ENCODE data around the gene SDE2. TPM values are rescaled to one million over a fixed set of nuclear protein-coding genes. Genes with fewer than 3 reads are reported as not detected.
A peak's percentile ranks its signal among the peaks of the same experiment; 100 is the strongest.

SDE2 gene
- total RNA-seq = 72.5 TPM

GRCh38 chr1:225999227-225999911 lies at the start of gene SDE2:
Gene SDE2, minus strand, starts transcription at chr1:225999343. Its CDS starts 31 bp downstream, at chr1:225999312.
- H3K9me3 ChIP-seq (ENCODE audit: low read depth, low read length) = no peaks in the 10 kb centered on the region
- H3K27me3 ChIP-seq (ENCODE audit: insufficient read depth, low read length) = no peaks in the 10 kb centered on the region
- H3K4me3 ChIP-seq (ENCODE audit: low read length) = peak within 1 kb of the TSS; percentile 86
- H3K4me1 ChIP-seq (ENCODE audit: insufficient read depth, low read length) = peaks cover 68% of the 10 kb centered on the region

DNA sequence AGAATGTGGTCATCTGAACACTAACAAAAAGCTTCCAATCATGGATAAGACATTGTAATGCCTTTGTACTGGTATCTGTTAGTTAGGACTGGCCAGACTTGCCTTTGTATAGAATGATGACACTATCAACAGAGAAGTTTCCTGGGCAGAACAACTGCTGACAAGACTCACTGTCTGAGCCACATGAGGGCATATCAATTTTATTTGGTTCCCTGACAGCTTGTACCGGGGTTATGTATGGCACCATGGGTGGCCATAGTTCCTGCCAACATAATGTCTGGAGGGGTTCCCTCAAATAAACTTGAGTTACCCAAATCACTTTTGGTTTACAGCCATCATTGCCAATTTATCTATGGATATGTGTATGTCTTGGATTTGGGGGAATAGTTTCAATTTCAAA lies 49.7 kb upstream of the SDE2 start:
- Histone ChIP-seq H3K4me3 (ENCODE audit: low read length) (no peak overlapping the region), H3K4me1 (ENCODE audit: insufficient read depth, low read length) (peaks cover 35% of the 10 kb centered on the region), H3K9me3 (ENCODE audit: low read depth, low read length) (no peaks in the 10 kb centered on the region), H3K27me3 (ENCODE audit: insufficient read depth, low read length) (no peaks in the 10 kb centered on the region)

DNA sequence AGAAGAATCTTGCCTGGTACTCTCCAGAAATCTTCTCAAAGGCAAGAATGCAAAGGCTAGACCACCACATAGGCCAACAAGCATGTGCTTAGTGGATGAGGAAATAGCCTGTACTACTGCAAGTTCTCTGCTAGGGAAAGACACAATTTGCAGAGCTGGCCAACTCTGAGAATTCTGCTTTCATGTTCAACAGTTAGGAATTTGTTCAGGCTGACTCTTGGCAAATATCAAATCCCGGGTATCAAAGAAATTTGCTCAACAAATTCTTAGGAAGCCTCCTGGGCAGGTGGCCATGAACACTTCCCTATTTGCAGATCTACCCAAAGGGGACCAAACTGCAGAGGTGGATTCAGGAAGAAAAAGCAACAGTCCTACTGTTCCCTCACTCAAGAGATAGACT lies 48.4 kb upstream of the SDE2 start:
- peaks cover 49% of the 10 kb centered on the region for H3K4me1 ChIP-seq (ENCODE audit: insufficient read depth, low read length)
- H3K27me3 ChIP-seq (ENCODE audit: insufficient read depth, low read length) = no peaks in the 10 kb centered on the region
- H3K9me3 ChIP-seq (ENCODE audit: low read depth, low read length) = no peaks in the 10 kb centered on the region
- H3K4me3 ChIP-seq (ENCODE audit: low read length) = no peak overlapping the region

GRCh38 chr1:226046240-226046639 lies 47.1 kb upstream of the SDE2 start:
- Histone ChIP-seq H3K4me3 (ENCODE audit: low read length) (no peak overlapping the region), H3K9me3 (ENCODE audit: low read depth, low read length) (no peaks in the 10 kb centered on the region), H3K4me1 (ENCODE audit: insufficient read depth, low read length) (peaks cover 52% of the 10 kb centered on the region), H3K27me3 (ENCODE audit: insufficient read depth, low read length) (no peaks in the 10 kb centered on the region)

DNA sequence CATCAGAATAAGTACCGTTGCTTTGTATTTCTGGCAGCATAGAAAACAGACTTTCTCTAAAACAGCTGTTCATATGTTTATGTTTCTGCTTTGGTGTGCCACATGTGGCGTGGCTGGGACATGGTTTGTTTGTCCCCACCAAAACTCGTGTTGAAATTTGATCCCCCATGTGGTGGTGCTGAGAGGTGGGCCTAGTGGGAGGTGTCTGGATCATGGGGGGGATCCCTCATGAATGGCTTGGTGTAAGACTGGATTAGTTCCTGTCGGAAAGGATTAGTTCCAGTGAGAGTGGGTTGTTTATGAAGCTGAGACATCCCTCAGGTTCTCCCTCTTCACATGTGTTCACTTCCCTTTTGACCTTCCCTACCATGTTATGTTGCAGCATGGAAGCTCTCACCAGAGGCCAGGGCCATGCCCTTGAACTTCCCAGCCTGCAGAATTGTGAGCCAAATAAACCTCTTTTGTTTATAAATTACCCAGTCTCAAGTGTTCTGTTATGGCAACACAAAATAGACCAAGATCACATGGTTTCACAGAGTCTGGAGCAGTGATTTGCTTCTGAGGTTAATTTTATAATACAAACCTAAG lies 45.5 kb upstream of the SDE2 start:
- Histone ChIP-seq H3K4me3 (ENCODE audit: low read length) (no peak overlapping the region), H3K9me3 (ENCODE audit: low read depth, low read length) (no peaks in the 10 kb centered on the region), H3K27me3 (ENCODE audit: insufficient read depth, low read length) (no peaks in the 10 kb centered on the region), H3K4me1 (ENCODE audit: insufficient read depth, low read length) (peaks cover 53% of the 10 kb centered on the region)

DNA sequence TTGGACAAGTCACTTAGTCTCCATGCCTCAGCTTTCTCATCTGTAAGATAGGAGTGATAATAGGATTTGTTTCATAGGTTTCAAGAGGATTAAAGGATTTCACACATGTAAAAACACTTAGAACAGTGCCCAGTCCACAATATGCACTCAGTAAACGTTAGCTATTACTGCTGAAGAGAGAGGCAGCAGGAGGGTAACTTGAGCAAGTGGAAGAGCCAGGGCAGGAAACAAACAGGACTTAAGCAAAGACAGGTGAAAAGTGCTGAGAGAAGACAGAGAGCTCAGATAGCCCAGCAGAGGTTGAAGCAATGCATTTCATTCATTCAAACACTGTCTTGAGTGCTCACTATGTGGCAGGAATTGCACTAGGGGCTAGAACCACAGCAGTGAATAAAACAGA lies 42.3 kb upstream of the SDE2 start:
- H3K4me1 ChIP-seq (ENCODE audit: insufficient read depth, low read length) = peaks cover 48% of the 10 kb centered on the region

GRCh38 chr1:226038661-226039060 lies 39.5 kb upstream of the SDE2 start:
- no peak overlapping the region for H3K4me3 ChIP-seq (ENCODE audit: low read length)
- H3K4me1 ChIP-seq (ENCODE audit: insufficient read depth, low read length) = peaks cover 59% of the 10 kb centered on the region
- H3K27me3 ChIP-seq (ENCODE audit: insufficient read depth, low read length) = no peaks in the 10 kb centered on the region

More for the DNA sequence above, 42.3 kb upstream of the SDE2 start:
- Histone ChIP-seq H3K27me3 (ENCODE audit: insufficient read depth, low read length) (no peaks in the 10 kb centered on the region), H3K9me3 (ENCODE audit: low read depth, low read length) (no peaks in the 10 kb centered on the region), H3K4me3 (ENCODE audit: low read length) (no peak overlapping the region)

DNA sequence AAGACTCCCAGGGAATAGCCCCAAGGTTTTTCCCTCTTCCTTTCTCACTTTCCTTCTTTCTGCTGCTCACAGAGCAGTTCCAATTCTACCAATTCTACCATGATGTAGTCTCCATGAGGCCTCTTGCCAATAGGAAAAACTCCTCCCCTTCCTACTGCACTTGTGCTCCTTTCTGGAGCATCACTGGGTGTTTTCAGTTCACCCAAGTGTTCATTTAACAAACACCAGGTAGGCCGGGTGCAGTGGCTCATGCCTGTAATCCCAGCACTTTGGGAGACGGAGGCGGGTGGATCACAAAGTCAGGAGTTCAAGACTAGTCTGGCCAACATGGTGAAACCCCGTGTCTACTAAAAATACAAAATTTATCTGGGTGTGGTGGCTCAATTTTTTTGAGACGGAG lies 36.8 kb upstream of the SDE2 start:
- Histone ChIP-seq H3K27me3 (ENCODE audit: insufficient read depth, low read length) (no peaks in the 10 kb centered on the region), H3K4me3 (ENCODE audit: low read length) (no peak overlapping the region), H3K4me1 (ENCODE audit: insufficient read depth, low read length) (peaks cover 56% of the 10 kb centered on the region), H3K9me3 (ENCODE audit: low read depth, low read length) (no peaks in the 10 kb centered on the region)

More at GRCh38 chr1:226038661-226039060, 39.5 kb upstream of the SDE2 start:
- H3K9me3 ChIP-seq (ENCODE audit: low read depth, low read length) = no peaks in the 10 kb centered on the region

DNA sequence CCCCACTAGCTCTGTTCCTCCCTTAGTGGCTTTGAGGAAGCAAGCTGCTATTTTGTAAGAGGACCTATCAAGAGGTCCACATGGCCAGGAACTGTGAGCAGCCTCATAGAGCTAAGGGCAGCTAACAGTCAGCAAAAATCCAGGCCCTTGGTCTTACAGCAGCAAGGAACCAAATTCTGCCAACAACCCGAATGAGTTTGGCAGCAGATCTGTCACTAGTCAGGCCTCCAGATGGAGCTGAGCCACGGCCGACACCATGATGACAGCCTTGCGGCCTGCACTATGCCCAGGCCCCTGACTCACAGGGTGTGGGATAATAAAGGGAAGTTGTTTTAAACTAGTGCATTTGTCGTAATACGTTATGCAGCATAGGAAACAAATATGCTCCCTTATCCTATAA lies 35.3 kb upstream of the SDE2 start:
- peaks cover 64% of the 10 kb centered on the region for H3K4me1 ChIP-seq (ENCODE audit: insufficient read depth, low read length)
- H3K9me3 ChIP-seq (ENCODE audit: low read depth, low read length) = no peaks in the 10 kb centered on the region
- H3K4me3 ChIP-seq (ENCODE audit: low read length) = no peak overlapping the region
- no peaks in the 10 kb centered on the region for H3K27me3 ChIP-seq (ENCODE audit: insufficient read depth, low read length)

DNA sequence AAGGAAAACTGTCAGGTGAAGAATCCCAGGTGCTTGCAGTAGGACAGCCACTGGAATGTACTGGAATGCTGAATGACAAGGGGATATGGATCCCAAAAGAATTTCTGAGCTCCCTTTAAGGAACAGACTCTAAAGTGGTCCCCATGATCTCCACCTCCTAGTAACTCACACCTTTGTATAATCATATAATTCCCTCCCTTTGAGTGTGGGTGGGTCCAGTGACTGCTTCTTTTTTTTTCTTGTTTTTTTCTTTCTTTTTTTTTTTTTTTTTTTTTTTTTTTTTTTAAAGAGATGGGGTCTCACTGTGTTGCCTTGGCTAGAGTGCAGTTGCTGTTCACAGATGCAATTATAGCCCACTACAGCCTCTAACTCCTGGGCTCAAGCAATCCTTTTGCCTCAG lies 34.8 kb upstream of the SDE2 start:
- Histone ChIP-seq H3K4me3 (ENCODE audit: low read length) (no peak overlapping the region), H3K27me3 (ENCODE audit: insufficient read depth, low read length) (no peaks in the 10 kb centered on the region), H3K4me1 (ENCODE audit: insufficient read depth, low read length) (peaks cover 69% of the 10 kb centered on the region), H3K9me3 (ENCODE audit: low read depth, low read length) (no peaks in the 10 kb centered on the region)

GRCh38 chr1:226033582-226033981 lies 34.4 kb upstream of the SDE2 start:
- H3K27me3 ChIP-seq (ENCODE audit: insufficient read depth, low read length) = no peaks in the 10 kb centered on the region
- no peak overlapping the region for H3K4me3 ChIP-seq (ENCODE audit: low read length)
- no peaks in the 10 kb centered on the region for H3K9me3 ChIP-seq (ENCODE audit: low read depth, low read length)
- peaks cover 73% of the 10 kb centered on the region for H3K4me1 ChIP-seq (ENCODE audit: insufficient read depth, low read length)

DNA sequence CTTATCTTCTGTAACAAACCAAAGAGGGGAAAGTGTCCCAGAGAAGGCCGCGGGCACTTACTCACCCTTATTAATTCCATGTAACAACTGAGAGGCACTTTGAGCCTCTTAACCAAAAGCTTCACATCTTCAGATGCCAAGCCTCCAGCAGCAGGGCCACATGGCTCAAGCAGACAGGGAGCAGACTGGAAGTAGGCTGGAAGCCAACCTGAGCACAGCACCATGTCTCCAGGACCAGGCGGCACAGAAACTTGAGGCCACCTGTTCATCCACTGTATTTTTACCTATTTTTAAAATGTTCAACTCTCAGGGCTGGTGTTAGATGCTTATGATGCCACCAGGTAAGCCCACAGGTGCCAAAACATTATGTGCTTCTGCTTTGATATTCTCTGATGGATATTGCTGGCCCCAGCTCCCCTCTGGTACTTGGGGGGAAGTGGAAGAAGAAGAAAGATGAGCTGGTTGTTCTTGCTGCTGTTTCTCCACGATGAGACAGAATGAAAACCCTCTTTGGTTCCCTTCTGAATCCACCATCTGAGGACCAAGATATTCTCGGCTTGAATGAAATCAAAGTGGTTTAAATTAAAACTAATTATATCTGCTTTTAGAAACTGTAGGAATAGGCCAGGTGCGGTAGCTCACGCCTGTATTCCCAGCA lies 30.6 kb upstream of the SDE2 start:
- Histone ChIP-seq H3K9me3 (ENCODE audit: low read depth, low read length) (no peaks in the 10 kb centered on the region), H3K4me3 (ENCODE audit: low read length) (no peak overlapping the region), H3K27me3 (ENCODE audit: insufficient read depth, low read length) (no peaks in the 10 kb centered on the region), H3K4me1 (ENCODE audit: insufficient read depth, low read length) (peaks cover 70% of the 10 kb centered on the region)

GRCh38 chr1:226029093-226029496 lies 30.0 kb upstream of the SDE2 start:
- H3K9me3 ChIP-seq (ENCODE audit: low read depth, low read length) = no peaks in the 10 kb centered on the region
- H3K27me3 ChIP-seq (ENCODE audit: insufficient read depth, low read length) = no peaks in the 10 kb centered on the region
- peaks cover 64% of the 10 kb centered on the region for H3K4me1 ChIP-seq (ENCODE audit: insufficient read depth, low read length)
- H3K4me3 ChIP-seq (ENCODE audit: low read length) = no peak overlapping the region

DNA sequence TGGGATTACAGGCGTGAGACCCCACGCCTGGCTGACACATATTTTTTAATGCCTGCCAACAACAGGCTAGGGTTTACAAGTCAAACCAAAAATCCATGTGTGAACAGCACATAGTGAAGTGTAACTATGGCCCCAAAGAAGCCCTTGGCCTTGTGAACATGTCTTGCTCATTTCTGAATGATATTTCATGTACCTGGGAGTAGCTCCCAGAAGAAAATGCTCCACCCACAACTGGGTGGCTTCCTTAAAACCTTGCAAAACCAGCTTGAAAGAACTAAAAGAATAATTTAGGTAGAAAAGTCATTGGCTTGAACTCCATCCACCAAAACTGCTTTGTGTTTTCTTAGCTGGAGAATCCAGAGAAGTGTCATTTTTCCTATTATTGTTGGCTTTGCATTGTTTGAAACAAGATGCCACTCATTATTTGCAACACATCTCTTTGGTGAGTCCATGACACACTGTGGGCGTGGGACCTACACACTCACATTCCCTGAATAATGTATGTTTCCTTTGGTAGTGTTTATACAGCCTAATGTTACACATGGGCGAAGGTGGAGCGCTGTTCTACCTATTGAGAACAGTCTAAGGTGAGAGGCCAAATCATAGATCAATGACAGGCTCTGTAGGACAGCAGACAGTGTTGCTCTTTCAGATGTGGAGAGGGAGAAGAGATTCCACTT lies 28.5 kb upstream of the SDE2 start:
- H3K4me1 ChIP-seq (ENCODE audit: insufficient read depth, low read length) = peaks cover 50% of the 10 kb centered on the region
- H3K9me3 ChIP-seq (ENCODE audit: low read depth, low read length) = no peaks in the 10 kb centered on the region
- no peak overlapping the region for H3K4me3 ChIP-seq (ENCODE audit: low read length)
- H3K27me3 ChIP-seq (ENCODE audit: insufficient read depth, low read length) = no peaks in the 10 kb centered on the region

DNA sequence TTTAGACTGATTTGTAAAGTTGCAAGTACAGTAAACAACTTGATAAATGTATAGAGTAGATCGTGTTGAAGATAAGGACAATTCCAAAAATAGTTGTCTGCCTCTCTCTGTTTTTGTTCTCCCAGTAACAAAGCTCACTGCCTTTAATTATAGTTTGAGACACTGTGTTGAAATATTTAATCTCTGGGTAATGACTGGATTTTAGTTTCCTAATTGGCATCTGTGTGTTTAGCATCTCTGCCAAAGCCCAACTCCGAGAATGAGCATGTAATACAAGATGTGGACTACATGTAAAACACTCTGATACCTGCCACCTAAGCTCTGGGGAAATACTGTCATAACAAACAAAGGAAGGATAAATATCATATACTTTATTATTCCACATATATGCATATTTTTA lies 27.7 kb upstream of the SDE2 start:
- Histone ChIP-seq H3K4me1 (ENCODE audit: insufficient read depth, low read length) (peaks cover 42% of the 10 kb centered on the region), H3K9me3 (ENCODE audit: low read depth, low read length) (no peaks in the 10 kb centered on the region), H3K27me3 (ENCODE audit: insufficient read depth, low read length) (no peaks in the 10 kb centered on the region), H3K4me3 (ENCODE audit: low read length) (no peak overlapping the region)
